ENCODE data around the gene NOL4L.

NOL4L gene

DNA sequence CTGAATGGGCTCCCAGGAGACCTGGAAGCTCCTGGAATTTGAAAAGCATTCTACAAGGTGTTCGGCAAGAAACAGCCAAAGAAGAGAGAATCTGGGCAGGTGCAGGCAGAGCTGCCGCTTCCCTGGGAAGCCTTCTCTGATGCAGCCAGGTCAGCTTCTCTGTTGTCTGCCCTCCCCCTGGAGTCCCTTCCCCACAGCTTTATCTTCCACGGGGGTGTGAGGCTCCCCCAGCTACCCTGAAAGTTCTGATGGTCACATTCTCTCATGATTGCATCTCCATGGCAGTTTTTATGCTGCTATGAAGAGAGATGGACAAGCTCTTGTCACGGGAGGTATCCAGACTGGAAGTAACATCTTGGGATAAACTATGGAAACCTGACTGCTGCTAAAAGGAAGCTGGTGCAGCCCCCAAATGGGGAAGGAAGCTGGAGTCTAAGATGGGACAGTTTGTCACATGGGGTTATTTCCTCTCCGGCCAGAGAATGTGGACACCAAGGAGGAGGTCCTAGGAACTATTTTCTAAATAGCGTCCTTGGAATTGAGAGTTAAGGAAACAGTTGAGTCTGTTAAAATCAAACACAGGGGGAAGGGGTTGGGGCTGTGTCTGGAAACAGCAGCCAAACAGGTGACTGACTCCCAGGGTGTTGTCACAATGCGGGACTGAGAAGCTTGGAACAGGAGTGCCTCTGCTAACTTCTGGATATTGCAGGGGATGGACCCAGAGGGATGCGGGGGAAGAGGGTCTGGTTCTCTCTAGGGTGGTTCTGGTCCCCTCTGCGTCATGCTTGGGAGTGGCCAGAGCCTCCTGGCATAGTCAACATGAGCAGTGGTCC lies 135.9 kb downstream of the NOL4L start:
- DNase-seq: peak in 1 of 56 donors; percentile 22

DNA sequence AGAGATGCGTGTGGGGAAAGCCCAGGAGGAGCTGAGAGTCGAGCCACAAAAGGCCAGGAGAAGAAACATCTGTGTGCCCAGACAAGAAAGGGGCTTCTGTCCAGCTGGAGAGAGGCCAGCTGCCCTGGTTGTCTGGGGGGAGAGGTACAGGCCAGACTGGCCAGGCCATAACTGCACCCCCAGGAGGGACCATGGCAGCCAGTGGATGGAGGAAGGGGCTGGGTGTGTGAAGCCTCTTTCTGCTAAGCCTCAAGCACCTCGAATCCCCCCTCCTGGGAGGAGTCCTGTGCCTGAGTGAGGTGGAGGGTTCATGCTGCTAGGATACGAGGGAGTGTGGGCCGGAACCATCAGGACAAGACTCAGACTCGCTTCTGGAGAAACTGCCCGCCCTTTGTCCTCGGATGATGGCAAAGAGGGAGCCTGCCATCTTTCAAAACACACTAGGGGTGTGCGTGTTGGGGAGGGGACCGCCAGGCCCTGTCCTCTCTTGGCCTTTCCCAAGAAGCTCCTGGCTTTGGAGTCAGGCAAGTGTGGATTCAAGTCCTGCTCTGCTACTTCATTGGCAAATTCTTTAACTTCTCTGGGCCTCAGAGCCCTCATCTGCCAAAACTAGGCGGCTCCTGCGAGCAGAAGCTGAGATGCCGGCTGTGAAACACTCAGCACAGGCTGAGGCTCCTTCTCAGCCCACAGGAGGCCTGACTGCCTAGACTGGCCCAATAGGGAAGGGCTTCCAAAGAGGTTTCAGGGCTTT lies 136.7 kb downstream of the NOL4L start:
- DNase-seq: peak in 2 of 56 donors; percentile 35 to 36

DNA sequence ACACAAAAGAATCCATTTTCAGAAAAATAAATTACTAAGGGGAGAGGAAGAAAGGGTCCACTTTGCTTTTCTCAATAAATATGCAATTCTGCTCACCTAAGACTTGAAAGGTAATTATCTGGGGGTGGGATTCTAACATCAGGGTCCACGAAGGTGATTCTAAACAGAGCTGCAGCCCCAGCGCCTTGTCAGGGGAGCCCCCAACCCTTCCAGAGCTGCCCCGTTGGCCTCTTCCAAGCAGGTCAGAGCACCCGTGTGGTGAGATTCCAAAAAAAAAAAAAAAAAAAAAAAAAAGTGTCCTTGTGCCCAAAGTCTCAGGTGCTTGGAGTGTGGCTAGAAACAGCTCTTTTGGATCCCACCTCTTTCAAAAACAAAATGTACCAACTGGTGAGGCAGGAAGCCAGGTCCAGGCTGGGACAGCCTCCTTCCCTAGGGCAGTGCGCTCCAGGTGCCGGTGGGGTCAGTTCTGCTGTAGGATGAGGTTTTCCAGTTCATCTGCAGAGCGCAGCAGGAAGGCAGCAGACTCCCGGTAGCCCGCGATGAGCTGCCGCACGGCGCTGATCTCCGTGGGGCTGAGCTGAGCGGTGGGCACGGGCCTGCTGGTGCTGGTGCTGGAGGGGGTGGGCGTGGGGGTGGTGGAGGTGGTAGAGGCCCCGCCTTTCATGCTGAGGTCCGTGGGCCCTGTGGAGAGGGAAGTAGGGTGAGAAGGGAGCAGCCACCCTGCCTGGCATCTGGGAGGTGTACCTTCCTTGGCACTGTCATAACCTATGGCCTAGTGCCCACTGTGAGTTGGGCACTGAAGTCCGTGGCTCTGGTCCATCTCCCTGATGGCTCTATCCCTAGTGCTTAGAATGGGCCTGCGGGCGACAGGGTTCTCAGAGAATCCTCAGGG lies 137.8 kb downstream of the NOL4L start:
- no peak for DNase-seq

DNA sequence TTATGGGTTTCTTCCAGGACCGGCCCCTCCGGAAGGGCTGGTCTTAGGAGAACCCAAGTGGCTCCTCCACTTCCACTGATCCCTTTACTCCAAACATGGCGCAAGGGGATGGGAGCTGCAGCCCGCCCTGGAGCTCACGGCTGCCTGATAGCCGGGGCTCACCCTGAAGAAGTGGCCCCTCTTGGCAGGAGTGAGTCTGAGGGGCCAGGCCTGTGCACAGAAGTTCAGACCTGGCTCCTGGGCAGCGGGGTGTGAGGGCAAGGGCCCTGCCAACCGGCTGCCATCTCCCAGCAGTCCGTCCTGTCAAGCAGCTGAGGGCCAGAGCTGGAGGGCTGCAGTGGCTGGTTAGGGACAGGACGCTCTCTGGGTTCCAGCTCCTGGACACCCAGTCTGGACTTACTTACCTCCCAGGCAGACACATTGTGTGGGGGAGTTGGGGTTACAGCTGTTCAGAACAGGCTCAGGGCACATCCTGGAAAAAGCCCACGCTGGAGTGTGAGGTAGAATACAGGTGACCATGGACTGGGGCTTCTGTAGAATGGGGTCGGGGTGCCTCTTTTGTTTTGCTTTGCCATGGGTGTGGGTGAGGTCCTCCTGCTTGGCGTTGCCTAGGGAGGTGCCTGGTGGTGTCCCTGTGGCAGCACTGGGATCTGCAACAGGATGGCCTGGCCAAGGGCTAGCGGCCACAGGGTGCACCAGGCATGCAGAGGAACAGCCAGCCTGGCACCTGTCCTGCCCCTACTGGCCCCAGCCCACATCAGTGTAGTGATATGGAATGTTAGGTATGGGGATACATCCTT lies 138.6 kb downstream of the NOL4L start:
- DNase-seq: no peak

DNA sequence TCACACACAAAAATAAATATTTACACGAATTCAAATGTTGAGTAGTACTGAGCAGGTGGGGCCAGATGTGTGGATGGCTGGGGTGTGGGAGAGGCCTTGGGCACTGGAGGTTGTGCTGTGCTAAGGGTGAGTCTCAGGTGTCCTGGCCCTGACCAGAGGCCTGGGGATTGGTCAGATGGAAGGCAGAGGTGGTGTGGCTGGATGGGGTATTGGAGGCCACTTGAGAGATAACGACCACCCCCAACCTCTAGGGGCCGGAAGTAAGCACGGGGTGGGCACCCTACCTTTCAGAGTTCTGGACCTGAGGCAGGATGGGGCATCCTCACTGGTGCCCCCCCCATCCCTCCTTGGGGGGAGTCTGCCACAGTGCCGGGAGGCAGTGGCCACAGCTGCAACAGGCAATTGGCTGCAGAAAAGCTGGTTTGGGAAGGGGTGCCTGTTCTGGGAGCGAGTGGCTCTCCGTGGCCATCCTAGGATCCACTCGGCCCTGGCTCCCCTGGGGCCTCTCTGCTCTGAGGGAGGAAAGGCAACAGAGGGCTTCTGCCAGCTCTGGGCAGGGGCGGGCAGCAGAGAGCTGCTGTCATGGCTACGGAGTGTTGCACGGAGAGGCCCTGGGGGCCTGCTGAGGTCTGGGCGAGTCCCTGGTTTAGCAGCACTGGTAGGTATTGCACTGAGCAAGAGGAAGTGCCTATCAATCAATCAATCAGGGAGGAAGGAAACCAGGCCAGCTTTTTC lies 139.4 kb downstream of the NOL4L start:
- DNase-seq: peak in 13 of 56 donors; percentile 16 to 65 (median 43)

DNA sequence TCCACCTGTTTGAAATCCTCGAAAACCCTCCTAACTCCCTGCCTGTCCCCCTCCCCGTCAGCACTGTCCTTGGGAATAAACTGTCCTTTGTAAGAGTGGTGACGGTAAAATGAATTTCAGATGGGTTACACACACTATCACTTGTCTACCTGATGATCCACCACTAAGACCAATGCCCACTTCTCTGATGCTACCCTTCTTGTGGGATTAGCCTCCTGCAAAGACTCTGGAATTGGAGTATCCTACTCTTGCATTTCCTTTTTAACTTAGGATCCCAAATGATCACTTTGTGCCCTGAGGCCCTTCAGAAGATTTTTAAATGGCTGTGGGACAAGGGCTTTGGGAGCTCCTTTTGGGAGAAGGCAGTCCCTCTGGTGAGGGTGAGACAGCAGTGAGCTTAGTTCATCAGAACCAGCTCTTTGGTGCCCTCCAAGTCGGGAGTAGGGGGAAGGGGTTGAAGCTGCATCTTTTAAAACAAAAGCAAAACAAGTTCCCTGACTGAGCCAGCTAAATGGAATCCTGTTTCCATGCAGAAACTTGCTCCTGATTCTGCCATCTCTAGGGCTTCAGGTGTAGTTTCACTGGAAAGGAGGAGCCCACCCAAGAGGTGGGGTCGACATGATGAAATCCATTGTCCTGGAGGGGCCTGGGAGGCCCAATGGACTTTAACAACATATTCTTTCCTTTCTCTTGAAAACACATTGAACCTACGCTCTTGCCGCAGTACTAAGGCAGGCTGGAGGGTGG lies 140.5 kb downstream of the NOL4L start:
- DNase-seq: no peak

DNA sequence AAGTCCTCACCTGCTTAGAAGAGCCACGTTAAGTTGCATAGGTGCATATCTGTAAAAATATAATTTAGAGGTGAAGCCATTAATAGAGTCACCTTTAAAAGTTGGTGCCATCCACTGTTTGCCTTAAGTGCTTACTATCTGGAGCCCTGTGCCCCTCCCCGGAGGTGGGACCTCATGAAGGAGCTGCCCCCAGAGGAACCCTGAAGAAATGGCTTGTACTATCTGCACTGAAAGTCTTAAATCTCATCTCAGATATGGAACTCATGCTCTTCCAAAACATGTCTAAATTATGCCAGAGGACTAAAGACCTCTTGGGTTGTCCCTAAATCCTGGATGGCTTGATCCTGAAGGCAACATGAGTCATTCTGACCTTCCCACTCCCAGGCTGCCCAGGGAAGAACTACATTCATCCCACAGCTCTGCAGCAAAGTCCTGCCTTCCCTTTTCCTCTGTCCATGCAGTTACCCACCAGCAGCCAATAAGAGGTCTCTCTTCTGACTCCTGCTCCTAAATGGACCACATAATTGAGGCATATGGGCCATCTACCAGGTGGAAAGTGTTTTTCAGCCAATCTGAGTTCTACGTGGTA lies 141.7 kb downstream of the NOL4L start:
- no peak for DNase-seq

DNA sequence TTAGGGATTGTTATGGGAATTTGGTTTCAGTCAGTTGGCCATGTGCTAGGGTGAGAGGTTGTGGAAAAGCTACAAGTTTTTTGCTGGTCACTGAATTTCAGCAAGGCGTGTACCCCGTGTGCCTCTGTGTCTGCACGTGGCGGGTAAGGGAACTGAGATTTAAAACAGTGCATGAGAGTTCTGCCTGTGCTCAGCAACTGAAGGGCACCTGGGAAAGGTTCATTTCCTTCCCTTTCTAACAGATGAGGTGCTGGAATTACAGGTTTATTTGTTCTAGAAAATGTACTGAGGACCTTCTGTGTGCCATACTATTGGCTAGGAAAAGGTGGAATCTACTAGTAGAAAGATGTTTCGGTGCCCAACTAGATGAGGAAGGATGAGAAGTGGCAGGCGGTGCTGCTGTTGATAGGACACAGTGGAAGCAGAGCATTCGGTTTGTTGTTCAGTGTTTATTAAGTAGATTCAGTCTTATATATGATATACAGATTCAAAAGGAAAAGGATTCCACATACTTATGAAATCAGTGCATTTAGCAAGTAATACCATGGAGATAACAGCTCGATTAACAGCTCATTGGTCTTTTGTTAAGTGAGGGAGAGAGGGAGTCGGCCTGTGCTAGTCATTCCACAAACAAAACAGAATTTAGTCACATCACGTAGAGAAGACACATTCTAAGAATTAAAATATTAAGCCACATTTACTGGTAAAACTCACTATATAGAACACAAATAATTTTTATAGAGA lies 142.3 kb downstream of the NOL4L start:
- no peak for DNase-seq

DNA sequence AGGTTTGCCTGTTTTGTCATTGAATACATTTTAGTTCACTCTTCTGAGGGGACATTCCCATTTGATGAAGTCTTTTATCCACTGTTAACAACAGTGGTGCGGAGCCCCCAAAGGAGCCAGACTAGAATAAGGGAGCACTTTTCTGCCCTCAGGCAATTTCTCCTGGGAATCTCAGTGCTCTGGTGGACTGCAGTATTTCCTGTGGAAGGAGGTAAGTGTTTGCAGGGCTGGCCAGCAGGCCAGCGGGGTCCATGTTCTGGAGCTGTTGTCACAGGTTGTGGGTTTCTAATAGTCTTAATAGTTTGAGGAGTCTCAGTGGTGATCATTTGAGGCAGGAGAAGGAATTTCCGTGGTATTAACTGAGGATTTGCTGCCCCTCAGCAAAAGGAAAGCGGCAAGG lies 143.5 kb downstream of the NOL4L start:
- DNase-seq: no peak

DNA sequence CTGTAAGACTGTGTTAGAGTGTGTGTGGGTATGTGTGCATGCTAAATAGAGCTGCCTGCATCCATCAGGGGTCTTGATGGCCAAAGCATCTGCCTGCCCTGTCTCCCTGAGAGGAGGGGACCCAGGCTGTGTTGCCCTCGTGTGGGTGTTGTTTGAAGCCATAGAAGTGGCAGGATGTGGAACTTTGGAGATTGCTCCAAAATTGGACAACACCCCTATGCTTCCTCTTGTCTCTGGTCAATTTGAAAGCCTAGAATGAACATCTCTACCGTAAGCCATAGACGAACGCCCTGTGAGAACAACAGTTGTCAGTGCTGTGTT lies 144.4 kb downstream of the NOL4L start:
- no peak for DNase-seq

DNA sequence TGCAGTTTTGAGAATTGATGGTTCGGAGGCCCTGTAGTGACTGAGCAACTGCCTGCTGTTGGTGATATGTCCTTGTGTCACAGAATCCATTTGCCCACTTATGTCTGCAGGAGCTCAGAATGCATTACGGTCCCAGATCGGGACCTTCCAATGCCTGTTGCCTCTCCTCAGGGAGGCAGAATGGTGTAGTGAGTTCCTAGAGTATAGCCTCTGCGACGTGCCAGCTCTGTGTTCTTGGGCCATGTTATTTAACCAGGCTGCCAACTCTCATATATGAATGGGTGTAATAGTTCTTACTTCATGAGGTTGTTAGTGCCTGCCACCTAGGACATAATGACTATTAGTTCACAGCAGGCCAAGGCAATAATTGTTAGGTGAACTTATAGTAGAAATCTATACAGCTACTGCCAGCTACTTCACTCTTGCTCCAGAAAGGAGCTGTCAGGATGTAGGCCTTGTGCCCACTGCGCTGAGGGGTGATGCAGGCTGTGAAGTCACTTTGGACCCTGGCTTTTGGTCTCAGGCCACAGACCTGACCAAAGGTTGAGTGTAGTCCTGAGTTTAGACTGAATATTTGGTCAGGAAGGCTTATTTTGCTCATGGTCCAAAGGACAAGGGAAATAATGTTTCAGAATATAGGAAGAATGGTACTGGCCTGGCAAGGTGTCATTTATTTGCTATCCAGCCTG lies 144.9 kb downstream of the NOL4L start:
- no peak for DNase-seq

DNA sequence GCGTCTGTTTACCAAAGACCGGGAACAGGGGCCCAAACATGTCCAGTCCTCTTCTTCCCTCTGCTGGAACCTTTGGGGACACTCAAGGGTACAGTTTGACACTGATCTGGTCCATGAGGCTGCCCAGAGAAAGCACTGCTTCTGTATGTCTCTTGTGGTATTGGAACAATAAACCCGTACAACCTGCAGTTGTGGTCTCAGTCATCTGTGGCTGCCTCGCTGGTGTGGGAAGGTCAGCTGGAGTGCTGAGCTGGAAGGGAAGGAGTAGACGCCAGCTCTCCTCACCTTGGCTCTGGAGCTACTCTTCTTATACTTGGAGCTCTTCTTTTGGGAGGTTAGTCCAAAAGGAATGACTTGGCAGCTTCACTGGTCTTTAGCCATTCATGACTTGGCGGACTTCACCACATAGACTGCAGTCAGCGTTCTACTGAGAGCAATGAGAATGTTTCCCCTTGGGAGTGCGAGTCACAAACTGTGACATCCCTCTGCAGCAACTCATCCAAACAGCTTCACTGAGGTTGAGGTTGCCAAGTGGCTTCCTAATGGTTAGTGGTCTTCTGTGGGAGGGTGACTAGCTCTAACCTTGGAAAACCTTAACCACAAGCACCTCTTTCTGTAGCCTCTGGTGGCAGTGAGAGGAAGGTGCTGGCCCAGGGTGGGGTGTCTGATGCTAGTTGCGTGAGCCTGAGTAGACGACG lies 145.9 kb downstream of the NOL4L start:
- peak in 1 of 56 donors; percentile 31 for DNase-seq

DNA sequence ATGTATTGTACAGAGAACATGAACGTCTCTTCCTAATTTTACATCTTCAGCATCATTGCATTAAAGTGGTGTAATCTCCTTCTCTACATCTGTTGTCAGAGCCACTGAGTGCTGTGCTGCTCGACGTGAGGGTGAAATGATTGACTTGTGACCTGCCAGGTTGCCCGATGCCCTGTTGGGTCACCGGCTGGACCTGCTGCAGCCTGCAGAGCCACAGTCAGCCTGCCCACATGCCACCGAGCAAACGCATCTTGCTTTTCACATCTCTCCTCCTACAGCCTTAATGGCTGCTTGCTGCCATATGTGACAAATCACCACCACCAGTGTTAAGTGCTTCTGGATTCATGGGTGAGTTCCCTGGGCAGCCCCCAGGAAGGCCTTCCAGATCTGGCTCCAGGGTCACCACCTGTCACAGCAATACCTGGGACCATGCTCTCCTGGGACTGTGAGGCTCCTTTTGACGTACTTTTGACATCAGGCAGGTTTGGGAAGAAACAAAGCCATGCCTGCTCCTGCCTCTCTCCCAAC lies 146.7 kb downstream of the NOL4L start:
- DNase-seq: no peak

DNA sequence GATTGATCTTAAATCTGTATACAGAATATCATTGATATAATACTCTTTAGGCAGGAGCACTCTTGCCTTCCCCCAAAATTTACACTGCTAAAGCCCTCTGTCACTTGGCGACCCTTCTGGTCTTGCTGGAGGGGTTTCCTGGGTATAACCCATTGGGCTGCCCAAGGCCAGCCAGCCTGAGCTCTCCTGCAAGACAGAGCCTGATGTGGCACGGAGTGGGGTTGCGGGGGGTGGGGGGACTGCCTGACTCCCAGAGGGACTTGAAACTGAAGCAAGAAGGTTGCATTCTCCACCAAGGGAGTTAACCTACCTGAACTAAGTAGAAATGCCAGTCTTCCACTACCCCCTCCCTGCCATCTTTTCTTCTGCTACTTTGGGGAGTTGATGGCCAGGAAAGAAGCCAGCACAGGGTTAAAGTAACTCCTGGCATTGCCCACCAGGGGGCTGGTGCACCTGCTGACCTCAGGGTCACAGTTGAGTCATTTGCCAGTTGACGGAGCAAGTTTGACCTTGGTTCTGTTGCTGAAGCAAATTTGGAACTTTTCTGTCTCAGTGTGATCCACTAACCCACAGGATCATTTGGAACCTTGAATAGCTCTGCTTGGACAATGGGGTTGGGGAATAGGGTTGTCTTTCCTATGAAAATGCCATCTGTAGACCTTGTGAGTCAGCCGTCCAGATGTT lies 147.6 kb downstream of the NOL4L start:
- no peak for DNase-seq

DNA sequence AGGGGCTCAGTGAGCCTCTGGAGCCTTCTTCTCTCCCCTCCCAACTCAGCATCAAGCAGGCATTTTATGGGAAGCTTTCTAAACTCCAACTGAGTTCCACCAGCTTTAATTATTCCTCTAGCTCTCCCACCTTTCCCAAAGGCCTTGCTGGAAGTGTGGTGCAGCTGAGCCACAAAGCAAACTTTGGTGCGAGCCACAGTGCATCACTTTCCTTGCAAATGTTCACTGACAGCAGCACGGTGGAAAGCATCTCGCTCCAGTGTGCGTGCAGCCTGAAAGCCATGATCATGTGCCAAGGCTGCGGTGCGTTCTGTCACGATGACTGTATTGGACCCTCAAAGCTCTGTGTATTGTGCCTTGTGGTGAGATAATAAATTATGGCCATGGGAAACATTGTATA lies 148.2 kb downstream of the NOL4L start:
- DNase-seq: no peak

All from nucleus accumbens (tissue), 56 donors.